ENCODE data around the gene HSPG2. TPM values are rescaled to one million over a fixed set of nuclear protein-coding genes. Genes with fewer than 3 reads are reported as not detected.

HSPG2 gene
- total and polyA plus RNA-seq, 2 of the 8 experiments (the other 6 are each of a cell fraction or from before 2014, with no cell fraction given), result 17.8 to 111 TPM

DNA sequence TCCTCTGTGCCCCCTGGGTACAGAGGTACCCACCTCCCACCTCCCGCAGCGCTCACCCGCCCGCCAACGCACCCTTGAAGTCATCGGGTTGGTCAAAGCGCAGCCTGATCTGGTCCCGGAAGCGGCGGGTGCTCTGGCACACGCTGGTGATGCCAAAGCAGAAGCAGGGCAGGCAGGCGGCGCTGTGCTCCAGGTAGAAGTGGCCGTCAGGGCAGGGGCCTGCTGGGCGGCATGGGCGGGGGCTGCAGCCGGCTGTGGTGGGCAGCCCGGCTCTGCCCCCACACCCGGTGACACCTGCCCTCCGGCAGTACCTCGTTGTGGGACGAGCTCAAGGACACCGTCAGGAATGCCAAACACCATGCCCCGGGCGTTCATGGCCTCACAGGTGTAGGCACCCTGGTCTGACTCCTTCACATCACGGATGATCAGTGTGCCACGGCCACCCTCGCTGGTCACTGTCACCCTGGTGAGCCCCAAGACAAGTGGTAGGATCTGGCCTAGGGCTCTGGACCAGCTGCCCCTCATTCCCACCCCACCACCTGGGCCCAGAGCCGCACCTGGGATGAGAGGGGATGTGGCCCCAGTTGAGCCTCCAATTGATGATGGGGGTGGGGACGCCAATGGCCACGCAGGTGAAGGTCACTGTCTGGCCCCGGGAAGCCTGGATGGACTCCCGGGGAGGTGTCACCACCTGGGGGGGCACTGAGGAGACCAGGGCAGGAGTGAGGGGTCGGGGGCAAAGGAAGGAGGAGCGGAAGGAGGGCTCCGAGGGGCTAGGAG lies 52.5 kb downstream of the HSPG2 start:
- POLR2A ChIA-PET (ENCODE audit: partially characterized antibody), result interaction anchor here (0.7 kb wide), 1 partner anchor 73 kb away, joined by 3 read pairs; no protein-coding TSS in a partner anchor
- WGBS, 2 experiments (ENCODE audit: extremely low coverage in 1 of 2, insufficient coverage in 1 of 2, insufficient read length in 1 of 2, insufficient replicate concordance in 2 of 2, low coverage in 1 of 2, low lambda C conversion rate in 2 of 2, missing lambda C conversion rate in 1 of 2), result 91% methylated on average over 33 of the region's 36 CpGs; no CpG with 5 or more reads in 1 of the 2 experiments
- CTCF ChIA-PET (ENCODE audit: partially characterized antibody), result interaction anchor here (0.6 to 4.4 kb wide), 4 partner anchors 11 to 854 kb away, joined by 3 to 22 read pairs (median 4); no protein-coding TSS in a partner anchor

More for the DNA sequence above, 52.5 kb downstream of the HSPG2 start:
- Histone ChIP-seq H4K20me1 (replicated peaks in 1 of 2; ENCODE audit: control insufficient read depth in 1 of 2, insufficient read depth in 2 of 2, low read length in 2 of 2) (peaks cover 3 to 6% of the 10 kb centered on the region in 2 experiments), H4K91ac (replicated peaks; ENCODE audit: insufficient read length, low read length) (no peak overlapping the region), H3K4me3 (ENCODE audit: extremely low read depth in 1 of 4, insufficient read depth in 2 of 4, low read depth in 3 of 4, low read length in 4 of 4) (no peak overlapping the region), H3K23ac (ENCODE audit: insufficient read length) (no peak overlapping the region), H3K14ac (ENCODE audit: insufficient read length) (no peak overlapping the region), H2BK12ac (ENCODE audit: low read depth, low read length) (no peak overlapping the region), H3K4me2 (ENCODE audit: insufficient read depth in 1 of 2, low read depth in 2 of 2, low read length in 2 of 2) (no peak overlapping the region), H3K56ac (replicated peaks; ENCODE audit: insufficient read length, low read depth, low read length) (no peak overlapping the region), H3K4me1 (replicated peaks in 1 of 4; ENCODE audit: control insufficient read depth in 3 of 4, insufficient read depth in 4 of 4, low read length in 3 of 4) (no peaks in the 10 kb centered on the region), H4K8ac (ENCODE audit: extremely low read depth, insufficient read depth, low read length) (no peak overlapping the region; the same call in 1 of the 2 replicates), H3K23me2 (ENCODE audit: low read depth, low read length) (peaks cover 2% of the 10 kb centered on the region; the same call in 1 of the 2 replicates), H3K79me2 (ENCODE audit: control insufficient read depth in 1 of 2, insufficient read depth in 2 of 2, low read length in 2 of 2) (no peaks in the 10 kb centered on the region), H2AK5ac (ENCODE audit: low read depth, low read length) (no peak overlapping the region), H3K27me3 (replicated peaks in 1 of 4; ENCODE audit: control insufficient read depth in 3 of 4, extremely low read depth in 1 of 4, insufficient read depth in 3 of 4, low read length in 3 of 4) (no peaks in the 10 kb centered on the region), H3K9me3 (ENCODE audit: insufficient read depth in 2 of 2, low read depth in 1 of 2, low read length in 1 of 2) (no peaks in the 10 kb centered on the region), H3K36me3 (ENCODE audit: control insufficient read depth in 2 of 4, insufficient read depth in 4 of 4, low read length in 3 of 4) (peaks cover 5 to 52% (median 39%) of the 10 kb centered on the region in 4 experiments), H3K18ac (ENCODE audit: extremely low read depth, low read length) (no peak overlapping the region), H2BK15ac (ENCODE audit: low read length) (no peak overlapping the region), H4K5ac (ENCODE audit: insufficient read length, low read depth, low read length) (no peak overlapping the region), H2BK20ac (ENCODE audit: low read length) (no peak overlapping the region), H3K79me1 (ENCODE audit: low read depth, low read length) (no peaks in the 10 kb centered on the region), H2BK120ac (replicated peaks; ENCODE audit: low read depth, low read length) (no peak overlapping the region), H3K9ac (replicated peaks in 1 of 4; ENCODE audit: extremely low read depth in 1 of 4, low read depth in 3 of 4, low read length in 3 of 4) (no peak overlapping the region), H2AFZ (ENCODE audit: low read length) (no peak overlapping the region), H3K27ac (ENCODE audit: low read depth, low read length) (no peak overlapping the region), H3K4ac (replicated peaks; ENCODE audit: insufficient read length, low read depth, low read length) (no peak overlapping the region), H2BK5ac (ENCODE audit: low read depth, low read length) (no peak overlapping the region)
- FAIRE-seq (no peak), DNase-seq (ENCODE audit: low read depth in 1 of 2, low spot score in 2 of 2) (no peak)
- TF ChIP-seq GABPA (IDR thresholded peaks at IDR 0.05; ENCODE audit: borderline replicate concordance, insufficient read depth, low read length) (no peak), RAD21 (IDR thresholded peaks at IDR 0.05 in 1 of 2, conservative IDR thresholded peaks at IDR 0.05 in 1 of 2; ENCODE audit: low read depth in 2 of 2, low read length in 2 of 2) (peak in 1 of 2 experiments; percentile 28; a peak in 1 of 4 replicates)
- TF ChIP-seq, protein P1, sequence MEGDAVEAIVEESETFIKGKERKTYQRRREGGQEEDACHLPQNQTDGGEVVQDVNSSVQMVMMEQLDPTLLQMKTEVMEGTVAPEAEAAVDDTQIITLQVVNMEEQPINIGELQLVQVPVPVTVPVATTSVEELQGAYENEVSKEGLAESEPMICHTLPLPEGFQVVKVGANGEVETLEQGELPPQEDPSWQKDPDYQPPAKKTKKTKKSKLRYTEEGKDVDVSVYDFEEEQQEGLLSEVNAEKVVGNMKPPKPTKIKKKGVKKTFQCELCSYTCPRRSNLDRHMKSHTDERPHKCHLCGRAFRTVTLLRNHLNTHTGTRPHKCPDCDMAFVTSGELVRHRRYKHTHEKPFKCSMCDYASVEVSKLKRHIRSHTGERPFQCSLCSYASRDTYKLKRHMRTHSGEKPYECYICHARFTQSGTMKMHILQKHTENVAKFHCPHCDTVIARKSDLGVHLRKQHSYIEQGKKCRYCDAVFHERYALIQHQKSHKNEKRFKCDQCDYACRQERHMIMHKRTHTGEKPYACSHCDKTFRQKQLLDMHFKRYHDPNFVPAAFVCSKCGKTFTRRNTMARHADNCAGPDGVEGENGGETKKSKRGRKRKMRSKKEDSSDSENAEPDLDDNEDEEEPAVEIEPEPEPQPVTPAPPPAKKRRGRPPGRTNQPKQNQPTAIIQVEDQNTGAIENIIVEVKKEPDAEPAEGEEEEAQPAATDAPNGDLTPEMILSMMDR (IDR thresholded peaks at IDR 0.05; ENCODE audit: control extremely low read depth in 1 of 3, insufficient read depth in 1 of 3, low read depth in 1 of 3, low read length in 3 of 3), result peak in 1 of 3 experiments; percentile 7; a peak in 1 of 4 replicates
